KG1 (cell line): ENCODE data around the gene RPL18A.

Experiments used
- DNase-seq: peaks from one replicate; lab custom pipeline; 2025; lab: John Stamatoyannopoulos, UW

The RPL18A gene

DNA sequence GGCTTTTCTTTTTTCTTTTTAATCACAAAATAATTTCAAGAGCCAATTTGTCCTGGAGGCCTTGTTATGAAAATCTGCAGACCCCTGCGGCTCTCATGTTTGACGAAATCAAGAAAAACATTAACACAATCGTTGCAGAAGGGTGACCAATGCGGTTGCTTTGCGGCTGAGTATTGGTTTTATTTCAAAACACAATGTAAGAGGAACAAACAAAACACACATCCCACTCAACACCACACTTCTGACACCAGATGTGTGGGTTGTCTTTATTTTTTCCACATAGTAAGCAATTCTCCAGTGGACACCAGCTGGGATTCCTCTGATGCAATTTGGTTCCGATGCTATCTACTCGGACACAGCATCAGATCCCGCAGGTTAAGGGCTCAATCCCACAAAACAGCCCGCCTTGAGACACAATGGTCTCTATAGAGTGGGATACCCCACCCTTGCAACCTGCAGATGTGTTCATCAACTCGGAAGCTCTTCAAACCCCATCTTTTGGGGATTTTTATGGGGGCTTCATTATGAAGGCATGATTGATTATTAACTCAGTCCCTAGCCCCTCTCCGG lies 51.2 kb downstream of the RPL18A start:
- no peak for DNase-seq
